H1 (cell line): ENCODE data around the gene UCP2. TPM values are rescaled to one million over a fixed set of nuclear protein-coding genes. Genes with fewer than 3 reads are reported as not detected.

Source experiments
- polyA plus RNA-seq, 7 experiments: library from polyadenylated mRNA; depleted of rRNA in 3 of 7; stranded (reverse) in 5 of 7; unstranded in 2 of 7; fragments of >200 nt in 5 of 7; fragments of 200-250 nt in 2 of 7; gene quantifications; 1 replicate in 5 of 7; 2 replicates in 1 of 7; 4 replicates in 1 of 7; pipeline versions ENCODE4 v1.2.1 to v1.2.3, GENCODE V29; 2011 to 2013; ENCODE audit warnings: missing spikeins in 2 of 7, mixed read lengths in 2 of 7
- total RNA-seq: library from RNA; stranded (reverse); fragmentation: NEBNext Ultra II Directional; extraction: Animal tissue kit (Norgen Biotek cat#: 25700); gene quantifications from 2 replicates; pipeline ENCODE4 v1.2.1, GENCODE V29; 2021
- TF ChIP-seq, protein P1 (sequence below): fragments of 300-600 bp; sonication (generic); IDR thresholded peaks from 2 replicates; pipeline ENCODE4 v1.7.1; 2012; ENCODE audit warnings: low read length, moderate library complexity, mild to moderate bottlenecking, inconsistent platforms; ENCODE audit not compliant: insufficient replicate concordance

UCP2 gene
- total and polyA plus RNA-seq, 2 of the 8 experiments (the other 6 are each of a cell fraction or from before 2014, with no cell fraction given) = 46.2 to 55.2 TPM

DNA sequence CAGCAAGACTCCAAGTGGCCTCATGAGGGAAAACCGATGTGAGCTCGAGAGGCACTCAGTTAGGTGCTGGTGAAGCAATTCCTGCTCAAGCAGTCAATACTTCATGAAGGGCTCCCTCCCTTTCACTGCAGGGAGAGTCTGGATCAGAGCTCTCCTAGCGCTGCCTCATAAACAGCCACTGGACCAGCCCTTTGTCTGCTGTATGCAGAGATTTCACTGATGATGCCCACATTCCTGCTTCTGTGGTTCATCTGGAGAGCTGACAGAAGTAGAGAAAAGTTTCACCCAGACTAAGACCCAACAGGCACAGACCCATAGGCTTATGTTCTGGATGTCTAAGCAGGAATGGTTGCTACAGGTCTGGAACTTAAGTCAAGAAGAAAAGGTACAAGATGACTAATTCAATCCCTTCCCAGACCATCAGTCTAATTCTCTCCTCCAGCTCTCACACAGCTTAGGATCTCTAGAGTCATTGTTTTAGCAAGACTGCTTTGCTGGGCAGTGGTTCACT, 4.0 kb downstream of the UCP2 start (continued):
- TF ChIP-seq, protein P1, sequence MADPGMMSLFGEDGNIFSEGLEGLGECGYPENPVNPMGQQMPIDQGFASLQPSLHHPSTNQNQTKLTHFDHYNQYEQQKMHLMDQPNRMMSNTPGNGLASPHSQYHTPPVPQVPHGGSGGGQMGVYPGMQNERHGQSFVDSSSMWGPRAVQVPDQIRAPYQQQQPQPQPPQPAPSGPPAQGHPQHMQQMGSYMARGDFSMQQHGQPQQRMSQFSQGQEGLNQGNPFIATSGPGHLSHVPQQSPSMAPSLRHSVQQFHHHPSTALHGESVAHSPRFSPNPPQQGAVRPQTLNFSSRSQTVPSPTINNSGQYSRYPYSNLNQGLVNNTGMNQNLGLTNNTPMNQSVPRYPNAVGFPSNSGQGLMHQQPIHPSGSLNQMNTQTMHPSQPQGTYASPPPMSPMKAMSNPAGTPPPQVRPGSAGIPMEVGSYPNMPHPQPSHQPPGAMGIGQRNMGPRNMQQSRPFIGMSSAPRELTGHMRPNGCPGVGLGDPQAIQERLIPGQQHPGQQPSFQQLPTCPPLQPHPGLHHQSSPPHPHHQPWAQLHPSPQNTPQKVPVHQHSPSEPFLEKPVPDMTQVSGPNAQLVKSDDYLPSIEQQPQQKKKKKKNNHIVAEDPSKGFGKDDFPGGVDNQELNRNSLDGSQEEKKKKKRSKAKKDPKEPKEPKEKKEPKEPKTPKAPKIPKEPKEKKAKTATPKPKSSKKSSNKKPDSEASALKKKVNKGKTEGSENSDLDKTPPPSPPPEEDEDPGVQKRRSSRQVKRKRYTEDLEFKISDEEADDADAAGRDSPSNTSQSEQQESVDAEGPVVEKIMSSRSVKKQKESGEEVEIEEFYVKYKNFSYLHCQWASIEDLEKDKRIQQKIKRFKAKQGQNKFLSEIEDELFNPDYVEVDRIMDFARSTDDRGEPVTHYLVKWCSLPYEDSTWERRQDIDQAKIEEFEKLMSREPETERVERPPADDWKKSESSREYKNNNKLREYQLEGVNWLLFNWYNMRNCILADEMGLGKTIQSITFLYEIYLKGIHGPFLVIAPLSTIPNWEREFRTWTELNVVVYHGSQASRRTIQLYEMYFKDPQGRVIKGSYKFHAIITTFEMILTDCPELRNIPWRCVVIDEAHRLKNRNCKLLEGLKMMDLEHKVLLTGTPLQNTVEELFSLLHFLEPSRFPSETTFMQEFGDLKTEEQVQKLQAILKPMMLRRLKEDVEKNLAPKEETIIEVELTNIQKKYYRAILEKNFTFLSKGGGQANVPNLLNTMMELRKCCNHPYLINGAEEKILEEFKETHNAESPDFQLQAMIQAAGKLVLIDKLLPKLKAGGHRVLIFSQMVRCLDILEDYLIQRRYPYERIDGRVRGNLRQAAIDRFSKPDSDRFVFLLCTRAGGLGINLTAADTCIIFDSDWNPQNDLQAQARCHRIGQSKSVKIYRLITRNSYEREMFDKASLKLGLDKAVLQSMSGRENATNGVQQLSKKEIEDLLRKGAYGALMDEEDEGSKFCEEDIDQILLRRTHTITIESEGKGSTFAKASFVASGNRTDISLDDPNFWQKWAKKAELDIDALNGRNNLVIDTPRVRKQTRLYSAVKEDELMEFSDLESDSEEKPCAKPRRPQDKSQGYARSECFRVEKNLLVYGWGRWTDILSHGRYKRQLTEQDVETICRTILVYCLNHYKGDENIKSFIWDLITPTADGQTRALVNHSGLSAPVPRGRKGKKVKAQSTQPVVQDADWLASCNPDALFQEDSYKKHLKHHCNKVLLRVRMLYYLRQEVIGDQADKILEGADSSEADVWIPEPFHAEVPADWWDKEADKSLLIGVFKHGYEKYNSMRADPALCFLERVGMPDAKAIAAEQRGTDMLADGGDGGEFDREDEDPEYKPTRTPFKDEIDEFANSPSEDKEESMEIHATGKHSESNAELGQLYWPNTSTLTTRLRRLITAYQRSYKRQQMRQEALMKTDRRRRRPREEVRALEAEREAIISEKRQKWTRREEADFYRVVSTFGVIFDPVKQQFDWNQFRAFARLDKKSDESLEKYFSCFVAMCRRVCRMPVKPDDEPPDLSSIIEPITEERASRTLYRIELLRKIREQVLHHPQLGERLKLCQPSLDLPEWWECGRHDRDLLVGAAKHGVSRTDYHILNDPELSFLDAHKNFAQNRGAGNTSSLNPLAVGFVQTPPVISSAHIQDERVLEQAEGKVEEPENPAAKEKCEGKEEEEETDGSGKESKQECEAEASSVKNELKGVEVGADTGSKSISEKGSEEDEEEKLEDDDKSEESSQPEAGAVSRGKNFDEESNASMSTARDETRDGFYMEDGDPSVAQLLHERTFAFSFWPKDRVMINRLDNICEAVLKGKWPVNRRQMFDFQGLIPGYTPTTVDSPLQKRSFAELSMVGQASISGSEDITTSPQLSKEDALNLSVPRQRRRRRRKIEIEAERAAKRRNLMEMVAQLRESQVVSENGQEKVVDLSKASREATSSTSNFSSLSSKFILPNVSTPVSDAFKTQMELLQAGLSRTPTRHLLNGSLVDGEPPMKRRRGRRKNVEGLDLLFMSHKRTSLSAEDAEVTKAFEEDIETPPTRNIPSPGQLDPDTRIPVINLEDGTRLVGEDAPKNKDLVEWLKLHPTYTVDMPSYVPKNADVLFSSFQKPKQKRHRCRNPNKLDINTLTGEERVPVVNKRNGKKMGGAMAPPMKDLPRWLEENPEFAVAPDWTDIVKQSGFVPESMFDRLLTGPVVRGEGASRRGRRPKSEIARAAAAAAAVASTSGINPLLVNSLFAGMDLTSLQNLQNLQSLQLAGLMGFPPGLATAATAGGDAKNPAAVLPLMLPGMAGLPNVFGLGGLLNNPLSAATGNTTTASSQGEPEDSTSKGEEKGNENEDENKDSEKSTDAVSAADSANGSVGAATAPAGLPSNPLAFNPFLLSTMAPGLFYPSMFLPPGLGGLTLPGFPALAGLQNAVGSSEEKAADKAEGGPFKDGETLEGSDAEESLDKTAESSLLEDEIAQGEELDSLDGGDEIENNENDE = no peak
